Vagina (tissue), 2 donors: ENCODE results near the gene GMPPB. TPM values are rescaled to one million over a fixed set of nuclear protein-coding genes. Genes with fewer than 3 reads are reported as not detected.
A peak's percentile ranks its signal among the peaks of the same experiment; 100 is the strongest.
"Not testable (repeated sequence)": the region's sequence is repeated elsewhere in the genome, so short reads cannot be mapped to it uniquely, and the experiment has no call there.

ENCODE experiments used
- DNase-seq, 2 donors: peaks; one replicate each; pipeline ENCODE4 v3.0.0-alpha.2; 2017; ENCODE audit errors: extremely low spot score in 2 of 2
- H3K27ac ChIP-seq: fragments of 200-600 bp; sonication (generic); one replicate; pipeline ENCODE4 v1.5.1; 2019
- H3K27me3 ChIP-seq: fragments of 200-600 bp; sonication (generic); one replicate; pipeline ENCODE4 v1.5.1; 2019
- H3K36me3 ChIP-seq, 2 donors: fragments of 200-600 bp; sonication (generic); one replicate each; pipeline ENCODE4 v1.5.1; 2017 to 2019
- H3K4me1 ChIP-seq: fragments of 200-600 bp; sonication (generic); one replicate; pipeline ENCODE4 v1.5.1; 2019
- H3K4me3 ChIP-seq, 2 donors: fragments of 200-600 bp; sonication (generic); 1 replicate in 1 of 2; 2 replicates in 1 of 2; pipeline ENCODE4 v1.5.1; 2016 to 2019
- H3K9me3 ChIP-seq: fragments of 200-600 bp; sonication (generic); one replicate; pipeline ENCODE4 v1.5.1; 2019
- CTCF ChIP-seq, 3 experiments: fragments of 450-650 bp in 2 of 3; fragments of 200-600 bp in 1 of 3; sonication (generic) in 1 of 3; IDR thresholded peaks; one replicate each; pipeline ENCODE4 v1.5.1; 2017 to 2019; ENCODE audit warnings: antibody characterized with exemption in 3 of 3, mild to moderate bottlenecking in 2 of 3, moderate library complexity in 2 of 3
- POLR2A ChIP-seq, 2 donors: fragments of 450-650 bp; IDR thresholded peaks; one replicate each; pipeline ENCODE4 v1.6.1; 2017; ENCODE audit warnings: antibody characterized with exemption in 2 of 2, mild to moderate bottlenecking in 2 of 2, moderate library complexity in 2 of 2
- POLR2AphosphoS5 ChIP-seq, 2 donors: sonication (generic); formaldehyde crosslinking; IDR thresholded peaks; one replicate each; pipeline ENCODE4 v1.9.0; 2017; ENCODE audit warnings: antibody characterized with exemption in 2 of 2, mild to moderate bottlenecking in 2 of 2, low read depth in 1 of 2; ENCODE audit not compliant: insufficient read depth in 1 of 2
- intact Hi-C: fragments of 100-400 bp; cut with DNase I; formaldehyde crosslinking; loops from one replicate; pipeline ENCODE4 v1.15.1; 2023
- total RNA-seq: library from RNA; depleted of rRNA; stranded (reverse); fragments of >200 nt; gene quantifications from one replicate; pipeline ENCODE4 v1.2.3, GENCODE V29; 2016

Gene GMPPB
- total RNA-seq, 1 donor from 2014 or later, result 19.9 TPM

- H3K27ac ChIP-seq, result no peak overlapping the region
- no peaks in the 10 kb centered on the region for H3K27me3 ChIP-seq
- no peaks in the 10 kb centered on the region for H3K9me3 ChIP-seq
- H3K4me1 ChIP-seq, result no peaks in the 10 kb centered on the region
- TF ChIP-seq CTCF (IDR thresholded peaks at IDR 0.05) (no peak), POLR2AphosphoS5 (IDR thresholded peaks at IDR 0.05; ENCODE audit: insufficient read depth in 1 of 2, low read depth in 1 of 2) (no peak), POLR2A (IDR thresholded peaks at IDR 0.05) (no peak)
- H3K36me3 ChIP-seq, result peaks cover 0 to 37% of the 10 kb centered on the region in 2 donors
- intact Hi-C loops, result no loop called here
- DNase-seq, result no peak
- H3K4me3 ChIP-seq, result no peak overlapping the region
Observed at GRCh38 chr3:49700014-49700413, 23.7 kb downstream of the GMPPB start.

GRCh38 chr3:49699281-49699979 lies 24.3 kb downstream of the GMPPB start:
- no peak for DNase-seq
- no peaks in the 10 kb centered on the region for H3K9me3 ChIP-seq
- H3K27ac ChIP-seq, result no peak overlapping the region
- no peaks in the 10 kb centered on the region for H3K27me3 ChIP-seq
- H3K36me3 ChIP-seq, result peaks cover 0 to 33% of the 10 kb centered on the region in 2 donors
- intact Hi-C loops, result no loop called here
- no peaks in the 10 kb centered on the region for H3K4me1 ChIP-seq
- no peak overlapping the region for H3K4me3 ChIP-seq
- TF ChIP-seq CTCF (IDR thresholded peaks at IDR 0.05), result no peak
- TF ChIP-seq POLR2AphosphoS5 (IDR thresholded peaks at IDR 0.05; ENCODE audit: insufficient read depth in 1 of 2, low read depth in 1 of 2), result no peak
- TF ChIP-seq POLR2A (IDR thresholded peaks at IDR 0.05), result no peak

GRCh38 chr3:49695350-49696015 lies 28.3 kb downstream of the GMPPB start:
- DNase-seq, H3K27me3 ChIP-seq, intact Hi-C loops, H3K4me3 ChIP-seq, H3K9me3 ChIP-seq, H3K27ac ChIP-seq: not testable (repeated sequence)
- H3K4me1 ChIP-seq, result peaks cover 16% of the 10 kb centered on the region
- peaks cover 0 to 18% of the 10 kb centered on the region in 2 donors for H3K36me3 ChIP-seq

GRCh38 chr3:49694409-49695070 lies 29.2 kb downstream of the GMPPB start:
- H3K4me3 ChIP-seq, H3K27me3 ChIP-seq, H3K9me3 ChIP-seq, H3K27ac ChIP-seq, intact Hi-C loops, DNase-seq: not testable (repeated sequence)
- Histone ChIP-seq H3K4me1 (peaks cover 25% of the 10 kb centered on the region), H3K36me3 (peaks cover 0 to 18% of the 10 kb centered on the region in 2 donors)

- H3K27ac ChIP-seq, H3K27me3 ChIP-seq, H3K9me3 ChIP-seq, intact Hi-C loops, H3K36me3 ChIP-seq, H3K4me3 ChIP-seq, DNase-seq: not testable (repeated sequence)
- peaks cover 46% of the 10 kb centered on the region for H3K4me1 ChIP-seq
Observed at GRCh38 chr3:49691481-49691880, 32.3 kb downstream of the GMPPB start.

- H3K36me3 ChIP-seq, intact Hi-C loops, H3K4me3 ChIP-seq, H3K27me3 ChIP-seq, H3K9me3 ChIP-seq, H3K27ac ChIP-seq, DNase-seq: not testable (repeated sequence)
- H3K4me1 ChIP-seq, result peaks cover 51% of the 10 kb centered on the region
Observed at GRCh38 chr3:49690856-49691255, 32.9 kb downstream of the GMPPB start.

- intact Hi-C loops, DNase-seq, H3K36me3 ChIP-seq, H3K9me3 ChIP-seq, H3K27me3 ChIP-seq: not testable (repeated sequence)
- Histone ChIP-seq H3K4me1 (peaks cover 51% of the 10 kb centered on the region), H3K4me3 (peak overlapping the region; percentile 81 to 97), H3K27ac (peak overlapping the region; percentile 83)
Observed at GRCh38 chr3:49689908-49690624, 33.7 kb downstream of the GMPPB start.
